CD14-positive monocyte (primary cell): Measurements from ENCODE around the gene GRM4. TPM values are rescaled to one million over a fixed set of nuclear protein-coding genes. Genes with fewer than 3 reads are reported as not detected.

Experiments
- DNase-seq, 3 donors: peaks; one replicate each; pipeline ENCODE4 v3.0.0-alpha.2; 2011 to 2022
- H2AFZ ChIP-seq: 2 replicates; pipeline ENCODE4 v1.6.0; 2012; ENCODE audit warnings: mild to moderate bottlenecking, low read depth, low read length, inconsistent platforms; ENCODE audit not compliant: insufficient read depth, poor library complexity, severe bottlenecking
- H3K27ac ChIP-seq, 2 donors: 1 replicate in 1 of 2; 2 replicates in 1 of 2; pipeline ENCODE4 v1.5.1; 2012 to 2013; ENCODE audit warnings: low read length in 2 of 2, control low read depth in 1 of 2, inconsistent platforms in 1 of 2, low read depth in 1 of 2, mild to moderate bottlenecking in 1 of 2
- H3K27me3 ChIP-seq, 2 donors: one replicate each; pipeline versions ENCODE4 v1.6.0 to v1.6.1; 2011 to 2013; ENCODE audit warnings: low read length in 2 of 2; ENCODE audit not compliant: control insufficient read depth in 2 of 2, insufficient read depth in 2 of 2
- H3K36me3 ChIP-seq, 2 donors: replicated peaks in 1 of 2; 1 replicate in 1 of 2; 2 replicates in 1 of 2; pipeline versions ENCODE4 v1.5.1 to v1.6.1; 2012 to 2013; ENCODE audit warnings: low read length in 2 of 2, control low read depth in 1 of 2, inconsistent platforms in 1 of 2, mild to moderate bottlenecking in 1 of 2; ENCODE audit not compliant: insufficient read depth in 2 of 2, control insufficient read depth in 1 of 2
- H3K4me1 ChIP-seq, 2 donors: 1 replicate in 1 of 2; 2 replicates in 1 of 2; pipeline versions ENCODE4 v1.5.1 to v1.6.1; 2012 to 2013; ENCODE audit warnings: low read length in 2 of 2, control low read depth in 1 of 2, inconsistent platforms in 1 of 2, mild to moderate bottlenecking in 1 of 2, moderate library complexity in 1 of 2; ENCODE audit not compliant: insufficient read depth in 2 of 2, control insufficient read depth in 1 of 2
- H3K4me2 ChIP-seq: replicated peaks from 2 replicates; pipeline ENCODE3; 2012; ENCODE audit warnings: low read length, moderate library complexity, mild to moderate bottlenecking; ENCODE audit not compliant: poor library complexity, severe bottlenecking; ENCODE audit errors: extremely low read depth
- H3K4me3 ChIP-seq, 3 experiments: fragments of 200-600 bp in 1 of 3; sonication (generic) in 1 of 3; replicated peaks in 1 of 3; 1 replicate in 2 of 3; 2 replicates in 1 of 3; pipeline ENCODE4 v1.5.1; 2011 to 2013; ENCODE audit warnings: low read length in 3 of 3, mild to moderate bottlenecking in 3 of 3, control low read depth in 2 of 3, low read depth in 2 of 3, inconsistent platforms in 1 of 3, moderate library complexity in 1 of 3
- H3K79me2 ChIP-seq: 2 replicates; pipeline ENCODE4 v1.6.0; 2012; ENCODE audit warnings: mild to moderate bottlenecking, control low read depth, inconsistent platforms, low read length, moderate library complexity; ENCODE audit not compliant: insufficient read depth
- H3K9ac ChIP-seq: 2 replicates; pipeline ENCODE4 v1.6.0; 2017; ENCODE audit warnings: low read length, mild to moderate bottlenecking; ENCODE audit not compliant: insufficient read depth, poor library complexity, severe bottlenecking
- H3K9me3 ChIP-seq, 2 donors: replicated peaks in 1 of 2; 1 replicate in 1 of 2; 2 replicates in 1 of 2; pipeline versions ENCODE4 v1.5.1 to v1.6.1; 2012 to 2013; ENCODE audit warnings: low read length in 2 of 2, control low read depth in 1 of 2; ENCODE audit not compliant: control insufficient read depth in 1 of 2, insufficient read depth in 1 of 2
- H4K20me1 ChIP-seq: 2 replicates; pipeline ENCODE4 v1.6.0; 2012; ENCODE audit warnings: mild to moderate bottlenecking, low read length, control low read depth, moderate library complexity; ENCODE audit not compliant: insufficient read depth
- H3K27ac Mint-ChIP-seq, 7 donors: one replicate each; pipeline ENCODE4 v1.8.0; 2020; ENCODE audit warnings: mild to moderate bottlenecking in 7 of 7, mixed read lengths in 7 of 7, moderate library complexity in 6 of 7, inconsistent platforms in 2 of 7
- H3K27me3 Mint-ChIP-seq, 3 donors: one replicate each; pipeline ENCODE4 v1.8.0; 2021 to 2022; ENCODE audit warnings: low read depth in 3 of 3, mild to moderate bottlenecking in 3 of 3, mixed read lengths in 3 of 3, moderate library complexity in 3 of 3, inconsistent platforms in 1 of 3
- H3K36me3 Mint-ChIP-seq, 2 donors: one replicate each; pipeline ENCODE4 v1.8.0; 2020; ENCODE audit warnings: mixed read lengths in 2 of 2, inconsistent platforms in 1 of 2, mild to moderate bottlenecking in 1 of 2
- H3K4me1 Mint-ChIP-seq: one replicate; pipeline ENCODE4 v1.8.0; 2020; ENCODE audit warnings: mild to moderate bottlenecking, mixed read lengths
- H3K4me3 Mint-ChIP-seq, 2 donors: one replicate each; pipeline ENCODE4 v1.8.0; 2020; ENCODE audit warnings: mild to moderate bottlenecking in 2 of 2, mixed read lengths in 2 of 2, moderate library complexity in 1 of 2
- H3K9me3 Mint-ChIP-seq, 7 donors: one replicate each; pipeline ENCODE4 v1.8.0; 2020 to 2022; ENCODE audit warnings: mixed read lengths in 7 of 7, mild to moderate bottlenecking in 6 of 7, moderate library complexity in 6 of 7, inconsistent platforms in 2 of 7
- WGBS: methylation state at CpG from one replicate; pipeline ENCODE4 v1.1.5; 2013; ENCODE audit warnings: missing lambda C conversion rate; ENCODE audit not compliant: insufficient coverage; 5-methylcytosine and 5-hydroxymethylcytosine counted together
- intact Hi-C, 2 donors: fragments of 100-400 bp; cut with micrococcal nuclease; formaldehyde crosslinking; loops; one replicate each; pipeline versions ENCODE4 v1.15.0 to v1.15.1; 2023
- polyA plus RNA-seq, 3 donors: library from polyadenylated mRNA; depleted of rRNA in 1 of 3; unstranded in 2 of 3; stranded (reverse) in 1 of 3; fragments of 300-500 nt in 2 of 3; fragments of >200 nt in 1 of 3; fragmentation: Illumina TruSeq in 2 of 3; gene quantifications; 1 replicate in 2 of 3; 2 replicates in 1 of 3; pipeline ENCODE4 v1.2.3, GENCODE V29; 2012 to 2021
- TF ChIP-seq, protein P1 (sequence below): fragments of 200-600 bp; IDR thresholded peaks from one replicate; pipeline ENCODE4 v1.8.0; 2022; ENCODE audit warnings: antibody characterized with exemption, mild to moderate bottlenecking

The GRM4 gene
- polyA plus RNA-seq, 3 donors: not detected

DNA sequence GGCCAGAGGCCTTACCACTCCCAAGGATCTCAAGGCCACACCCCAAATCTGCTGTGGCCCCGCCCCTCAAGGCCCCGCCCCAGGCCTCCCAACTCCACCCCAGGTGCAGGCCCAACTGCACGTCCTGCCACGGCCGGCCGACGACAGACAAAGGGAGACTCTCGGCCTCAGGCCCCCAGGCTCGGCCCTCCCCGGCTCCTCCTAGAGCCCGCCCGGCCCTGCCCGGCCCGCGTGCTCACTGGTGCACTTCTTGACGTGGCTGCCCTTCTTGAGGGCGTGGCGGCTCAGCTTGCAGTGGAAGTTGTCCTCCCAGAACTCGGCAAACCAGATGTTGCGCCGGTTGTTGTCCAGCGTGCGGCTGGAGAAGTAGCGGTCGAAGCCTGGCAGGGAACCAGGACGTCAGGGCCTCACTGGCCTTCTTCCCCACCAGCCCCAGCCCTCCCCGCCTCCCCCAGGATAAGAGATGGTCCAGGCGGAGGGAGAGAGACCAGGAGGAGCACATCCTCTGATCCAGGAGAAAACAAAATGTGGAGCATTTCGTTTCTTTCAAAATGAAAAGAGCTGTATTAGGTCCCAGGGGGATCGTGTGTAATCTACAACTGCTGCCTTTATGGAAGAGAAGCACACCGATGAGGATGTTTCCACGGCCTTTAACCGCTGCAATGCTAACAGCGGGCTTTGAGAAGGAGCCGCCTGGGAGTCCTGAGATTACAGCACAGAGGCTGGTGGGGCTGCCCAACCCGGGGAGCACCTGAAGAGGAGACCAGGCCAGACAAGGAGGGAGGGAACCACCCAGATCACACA is 89.4 kb downstream of the GRM4 start:
- Mint-ChIP-seq H3K9me3 (no peaks in the 10 kb centered on the region), H3K4me1 (no peaks in the 10 kb centered on the region), H3K27ac (no peak overlapping the region), H3K27me3 (peaks cover 7 to 11% (median 10%) of the 10 kb centered on the region in 3 donors), H3K4me3 (no peak overlapping the region), H3K36me3 (no peaks in the 10 kb centered on the region)
- no peak for DNase-seq
- TF ChIP-seq, protein P1, sequence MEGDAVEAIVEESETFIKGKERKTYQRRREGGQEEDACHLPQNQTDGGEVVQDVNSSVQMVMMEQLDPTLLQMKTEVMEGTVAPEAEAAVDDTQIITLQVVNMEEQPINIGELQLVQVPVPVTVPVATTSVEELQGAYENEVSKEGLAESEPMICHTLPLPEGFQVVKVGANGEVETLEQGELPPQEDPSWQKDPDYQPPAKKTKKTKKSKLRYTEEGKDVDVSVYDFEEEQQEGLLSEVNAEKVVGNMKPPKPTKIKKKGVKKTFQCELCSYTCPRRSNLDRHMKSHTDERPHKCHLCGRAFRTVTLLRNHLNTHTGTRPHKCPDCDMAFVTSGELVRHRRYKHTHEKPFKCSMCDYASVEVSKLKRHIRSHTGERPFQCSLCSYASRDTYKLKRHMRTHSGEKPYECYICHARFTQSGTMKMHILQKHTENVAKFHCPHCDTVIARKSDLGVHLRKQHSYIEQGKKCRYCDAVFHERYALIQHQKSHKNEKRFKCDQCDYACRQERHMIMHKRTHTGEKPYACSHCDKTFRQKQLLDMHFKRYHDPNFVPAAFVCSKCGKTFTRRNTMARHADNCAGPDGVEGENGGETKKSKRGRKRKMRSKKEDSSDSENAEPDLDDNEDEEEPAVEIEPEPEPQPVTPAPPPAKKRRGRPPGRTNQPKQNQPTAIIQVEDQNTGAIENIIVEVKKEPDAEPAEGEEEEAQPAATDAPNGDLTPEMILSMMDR: no peak
- H3K9ac ChIP-seq: no peak overlapping the region
- H3K4me2 ChIP-seq: no peak overlapping the region
- no peak overlapping the region for H3K27ac ChIP-seq
- H3K4me3 ChIP-seq: no peak overlapping the region
- H2AFZ ChIP-seq: no peak overlapping the region
- H4K20me1 ChIP-seq: no peaks in the 10 kb centered on the region
- H3K79me2 ChIP-seq: no peaks in the 10 kb centered on the region
- H3K4me1 ChIP-seq: no peaks in the 10 kb centered on the region
- WGBS: 78% methylated on average over 30 of the region's 36 CpGs
- H3K9me3 ChIP-seq: no peaks in the 10 kb centered on the region
- no peaks in the 10 kb centered on the region for H3K36me3 ChIP-seq
- H3K27me3 ChIP-seq: no peaks in the 10 kb centered on the region
- intact Hi-C loops: loop anchor here in 1 of 2 donors (5.0 kb wide), 1 partner anchor 96 kb away; no protein-coding TSS in a partner anchor

DNA sequence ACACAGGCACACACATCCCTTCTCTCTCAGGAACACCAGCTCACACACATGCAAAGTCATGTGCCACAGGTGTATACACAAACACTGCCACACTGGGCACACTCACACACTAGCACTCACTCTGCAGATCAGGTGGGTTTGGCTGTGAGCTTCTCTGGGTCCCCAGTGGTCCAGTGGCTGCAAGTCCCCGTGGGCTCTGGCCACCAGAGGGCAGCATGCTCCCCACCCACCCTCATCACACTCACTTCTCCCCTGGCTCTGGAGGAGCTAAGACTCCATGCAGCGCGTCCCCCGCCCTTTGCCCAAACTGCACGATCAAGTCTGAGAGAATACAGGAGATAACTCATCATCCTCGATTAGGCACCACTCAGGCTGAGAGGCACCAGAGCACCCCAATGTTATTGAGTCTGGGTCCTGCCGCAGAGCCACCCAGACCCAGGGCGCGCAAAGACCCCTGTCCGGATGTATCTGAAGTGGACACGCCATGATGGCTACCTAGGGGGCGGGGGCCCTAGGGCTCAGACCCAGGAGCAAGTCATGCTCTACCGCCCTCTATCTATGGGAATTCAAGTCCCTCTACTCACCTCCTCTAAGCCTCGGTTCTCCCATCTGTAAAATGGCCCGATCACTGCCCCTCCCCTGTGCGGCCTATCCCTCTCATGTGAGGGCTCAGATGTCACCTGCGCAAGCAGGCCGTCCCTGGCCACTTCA is 90.5 kb downstream of the GRM4 start:
- Histone ChIP-seq H4K20me1 (no peaks in the 10 kb centered on the region), H3K9me3 (no peaks in the 10 kb centered on the region), H3K9ac (no peak overlapping the region), H3K27ac (no peak overlapping the region), H3K4me2 (no peak overlapping the region), H3K4me3 (no peak overlapping the region), H3K27me3 (no peaks in the 10 kb centered on the region), H2AFZ (no peak overlapping the region), H3K79me2 (no peaks in the 10 kb centered on the region), H3K4me1 (no peaks in the 10 kb centered on the region), H3K36me3 (no peaks in the 10 kb centered on the region)
- TF ChIP-seq, protein P1: peak; percentile 82
- Mint-ChIP-seq H3K4me1 (no peaks in the 10 kb centered on the region), H3K9me3 (no peaks in the 10 kb centered on the region), H3K36me3 (no peaks in the 10 kb centered on the region), H3K4me3 (no peak overlapping the region), H3K27ac (no peak overlapping the region), H3K27me3 (peaks cover 7 to 11% (median 10%) of the 10 kb centered on the region in 3 donors)
- WGBS: 61% methylated on average over 15 of the region's 18 CpGs
- intact Hi-C loops: loop anchor here in 1 of 2 donors (5.0 kb wide), 1 partner anchor 97 kb away; no protein-coding TSS in a partner anchor
- DNase-seq: peak; percentile 24 to 38 (median 28)
